Ishikawa (cell line): ENCODE results near the gene MRGPRD.

Experiments used
- CEBPB ChIP-seq: IDR thresholded peaks from 2 replicates; pipeline ENCODE4 v1.6.1; 2012
- CREB1 ChIP-seq: IDR thresholded peaks from 2 replicates; pipeline ENCODE4 v1.6.1; 2012; ENCODE audit warnings: low read depth
- EGR1 ChIP-seq: IDR thresholded peaks from 2 replicates; pipeline ENCODE4 v1.6.1; 2012
- EP300 ChIP-seq: IDR thresholded peaks from 2 replicates; pipeline ENCODE4 v1.6.1; 2012; ENCODE audit warnings: borderline replicate concordance
- FOXM1 ChIP-seq: IDR thresholded peaks from 2 replicates; pipeline ENCODE4 v1.6.1; 2012; ENCODE audit warnings: low read depth, borderline replicate concordance
- NFIC ChIP-seq: IDR thresholded peaks from 2 replicates; pipeline ENCODE4 v1.6.1; 2012
- RAD21 ChIP-seq: IDR thresholded peaks from 2 replicates; pipeline ENCODE4 v1.6.1; 2012; ENCODE audit warnings: low read depth
- TAF1 ChIP-seq: IDR thresholded peaks from 2 replicates; pipeline ENCODE4 v1.6.1; 2012; ENCODE audit warnings: low read depth, mild to moderate bottlenecking
- TCF12 ChIP-seq: IDR thresholded peaks from 2 replicates; pipeline ENCODE4 v1.6.1; 2012; ENCODE audit warnings: low read depth
- YY1 ChIP-seq: IDR thresholded peaks from 2 replicates; pipeline ENCODE4 v1.6.1; 2012; ENCODE audit warnings: low read depth
- TF ChIP-seq, protein P1 (sequence below): IDR thresholded peaks from 2 replicates; pipeline ENCODE4 v1.6.1; 2012
- TF ChIP-seq, protein P2 (sequence below): IDR thresholded peaks from 2 replicates; pipeline ENCODE4 v1.6.1; 2012; ENCODE audit warnings: low read depth, mild to moderate bottlenecking
- TF ChIP-seq, protein P3 (sequence below): IDR thresholded peaks from 2 replicates; pipeline ENCODE4 v1.6.1; 2012

DNA sequence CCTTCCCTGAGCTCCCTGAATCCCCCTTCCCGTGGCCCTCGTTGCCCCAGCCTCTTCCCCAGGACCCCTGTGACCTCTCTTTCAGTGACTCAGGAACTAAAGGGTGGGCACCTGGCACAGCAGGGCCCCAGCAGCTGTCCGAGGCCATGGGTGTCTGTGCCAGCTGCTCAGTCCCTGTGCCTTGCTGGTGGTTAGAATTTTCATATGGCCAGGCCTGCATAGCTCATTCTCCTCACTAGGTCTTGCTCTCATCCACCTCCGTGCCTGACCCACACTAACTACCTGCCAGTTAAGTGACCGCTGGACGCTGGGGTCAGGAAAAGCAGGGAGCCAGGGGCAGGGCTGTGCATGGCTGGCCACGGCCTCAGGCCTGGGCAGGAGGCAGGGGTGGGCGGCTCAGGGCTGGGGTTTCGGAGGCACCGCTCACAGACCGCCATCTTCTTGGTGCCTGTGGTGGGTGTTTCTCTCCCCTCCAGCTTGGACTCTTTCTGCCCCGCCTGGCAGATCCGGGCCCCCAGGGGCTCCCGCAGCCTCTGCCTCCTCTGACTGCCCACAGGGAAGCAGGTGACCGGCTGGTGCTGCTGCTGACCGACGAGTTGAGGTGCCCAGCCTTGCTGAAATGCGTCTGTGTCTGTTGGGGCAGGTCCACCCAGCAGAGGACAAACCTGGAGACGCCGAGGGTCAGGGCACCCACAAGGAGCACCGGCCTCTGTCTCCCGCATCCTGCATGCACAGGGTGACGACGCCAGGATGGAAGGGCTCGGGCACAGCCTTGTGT is 20.3 kb downstream of the MRGPRD start:
- no peak for TF ChIP-seq YY1
- TF ChIP-seq CEBPB = no peak
- no peak for TF ChIP-seq RAD21
- no peak for TF ChIP-seq TCF12
- TF ChIP-seq TAF1 = no peak
- TF ChIP-seq, protein P1, sequence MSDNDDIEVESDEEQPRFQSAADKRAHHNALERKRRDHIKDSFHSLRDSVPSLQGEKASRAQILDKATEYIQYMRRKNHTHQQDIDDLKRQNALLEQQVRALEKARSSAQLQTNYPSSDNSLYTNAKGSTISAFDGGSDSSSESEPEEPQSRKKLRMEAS = no peak
- TF ChIP-seq CREB1 = no peak
- TF ChIP-seq EP300 = no peak
- TF ChIP-seq, protein P2, sequence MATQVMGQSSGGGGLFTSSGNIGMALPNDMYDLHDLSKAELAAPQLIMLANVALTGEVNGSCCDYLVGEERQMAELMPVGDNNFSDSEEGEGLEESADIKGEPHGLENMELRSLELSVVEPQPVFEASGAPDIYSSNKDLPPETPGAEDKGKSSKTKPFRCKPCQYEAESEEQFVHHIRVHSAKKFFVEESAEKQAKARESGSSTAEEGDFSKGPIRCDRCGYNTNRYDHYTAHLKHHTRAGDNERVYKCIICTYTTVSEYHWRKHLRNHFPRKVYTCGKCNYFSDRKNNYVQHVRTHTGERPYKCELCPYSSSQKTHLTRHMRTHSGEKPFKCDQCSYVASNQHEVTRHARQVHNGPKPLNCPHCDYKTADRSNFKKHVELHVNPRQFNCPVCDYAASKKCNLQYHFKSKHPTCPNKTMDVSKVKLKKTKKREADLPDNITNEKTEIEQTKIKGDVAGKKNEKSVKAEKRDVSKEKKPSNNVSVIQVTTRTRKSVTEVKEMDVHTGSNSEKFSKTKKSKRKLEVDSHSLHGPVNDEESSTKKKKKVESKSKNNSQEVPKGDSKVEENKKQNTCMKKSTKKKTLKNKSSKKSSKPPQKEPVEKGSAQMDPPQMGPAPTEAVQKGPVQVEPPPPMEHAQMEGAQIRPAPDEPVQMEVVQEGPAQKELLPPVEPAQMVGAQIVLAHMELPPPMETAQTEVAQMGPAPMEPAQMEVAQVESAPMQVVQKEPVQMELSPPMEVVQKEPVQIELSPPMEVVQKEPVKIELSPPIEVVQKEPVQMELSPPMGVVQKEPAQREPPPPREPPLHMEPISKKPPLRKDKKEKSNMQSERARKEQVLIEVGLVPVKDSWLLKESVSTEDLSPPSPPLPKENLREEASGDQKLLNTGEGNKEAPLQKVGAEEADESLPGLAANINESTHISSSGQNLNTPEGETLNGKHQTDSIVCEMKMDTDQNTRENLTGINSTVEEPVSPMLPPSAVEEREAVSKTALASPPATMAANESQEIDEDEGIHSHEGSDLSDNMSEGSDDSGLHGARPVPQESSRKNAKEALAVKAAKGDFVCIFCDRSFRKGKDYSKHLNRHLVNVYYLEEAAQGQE = no peak
- no peak for TF ChIP-seq NFIC
- TF ChIP-seq, protein P3, sequence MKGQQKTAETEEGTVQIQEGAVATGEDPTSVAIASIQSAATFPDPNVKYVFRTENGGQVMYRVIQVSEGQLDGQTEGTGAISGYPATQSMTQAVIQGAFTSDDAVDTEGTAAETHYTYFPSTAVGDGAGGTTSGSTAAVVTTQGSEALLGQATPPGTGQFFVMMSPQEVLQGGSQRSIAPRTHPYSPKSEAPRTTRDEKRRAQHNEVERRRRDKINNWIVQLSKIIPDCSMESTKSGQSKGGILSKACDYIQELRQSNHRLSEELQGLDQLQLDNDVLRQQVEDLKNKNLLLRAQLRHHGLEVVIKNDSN = no peak
- no peak for TF ChIP-seq FOXM1
- TF ChIP-seq EGR1 = no peak
